GM23338 (cell line): ENCODE measurements around the gene EMD. TPM values are rescaled to one million over a fixed set of nuclear protein-coding genes. Genes with fewer than 3 reads are reported as not detected.
A peak's percentile ranks its signal among the peaks of the same experiment; 100 is the strongest.
"Not testable (repeated sequence)": the region's sequence is repeated elsewhere in the genome, so short reads cannot be mapped to it uniquely, and the experiment has no call there.

Experiments used
- ATAC-seq: fragments of 200-7000 bp; cut with Tn5 transposase; 3 replicates; pipeline ENCODE4 v1.9.1; 2020
- DNase-seq: peaks from one replicate; pipeline ENCODE4 v3.0.0-alpha.2; 2015; ENCODE audit warnings: low spot score
- H2AFZ ChIP-seq: fragments of 200-600 bp; sonication (generic); 2 replicates; pipeline ENCODE4 v1.8.0; 2016; ENCODE audit warnings: antibody characterized with exemption, mild to moderate bottlenecking, moderate library complexity
- H3F3A ChIP-seq: fragments of 200-600 bp; sonication (generic); replicated peaks from 2 replicates; pipeline ENCODE4 v1.8.0; 2017; ENCODE audit warnings: antibody characterized with exemption, mixed run types, low read depth
- H3K27ac ChIP-seq: fragments of 200-600 bp; sonication (generic); 2 replicates; pipeline ENCODE4 v1.6.1; 2016; ENCODE audit warnings: low read depth
- H3K27me3 ChIP-seq: fragments of 200-600 bp; sonication (generic); 2 replicates; pipeline ENCODE4 v1.8.0; 2016; ENCODE audit warnings: mild to moderate bottlenecking, mixed run types, moderate library complexity; ENCODE audit not compliant: insufficient read depth
- H3K36me3 ChIP-seq: fragments of 200-600 bp; sonication (generic); 2 replicates; pipeline ENCODE4 v1.8.0; 2016; ENCODE audit warnings: mild to moderate bottlenecking; ENCODE audit not compliant: insufficient read depth
- H3K4me1 ChIP-seq: fragments of 200-600 bp; sonication (generic); 2 replicates; pipeline ENCODE4 v1.8.0; 2016; ENCODE audit warnings: mild to moderate bottlenecking, moderate library complexity; ENCODE audit not compliant: insufficient read depth
- H3K4me2 ChIP-seq: fragments of 200-600 bp; sonication (generic); 2 replicates; pipeline ENCODE4 v1.7.1; 2017; ENCODE audit warnings: mixed run types
- H3K4me3 ChIP-seq: fragments of 200-600 bp; sonication (generic); 2 replicates; pipeline ENCODE4 v1.6.1; 2016; ENCODE audit warnings: mixed run types
- H3K79me2 ChIP-seq: fragments of 200-600 bp; sonication (generic); replicated peaks from 2 replicates; pipeline ENCODE4 v1.8.0; 2017; ENCODE audit warnings: mild to moderate bottlenecking; ENCODE audit not compliant: insufficient read depth
- H3K9me2 ChIP-seq: fragments of 200-600 bp; sonication (generic); 2 replicates; pipeline ENCODE4 v1.8.0; 2017; ENCODE audit not compliant: insufficient read depth
- H4K20me1 ChIP-seq: fragments of 200-600 bp; sonication (generic); replicated peaks from 2 replicates; pipeline ENCODE4 v1.8.0; 2017; ENCODE audit warnings: mild to moderate bottlenecking; ENCODE audit not compliant: insufficient read depth
- H3K27ac Mint-ChIP-seq: 2 replicates; pipeline ENCODE4 v1.8.0; 2020; ENCODE audit warnings: inconsistent platforms, mild to moderate bottlenecking, moderate library complexity, mixed read lengths
- H3K27me3 Mint-ChIP-seq: 3 replicates; pipeline ENCODE4 v1.8.0; 2022; ENCODE audit warnings: low read depth, mild to moderate bottlenecking, moderate library complexity, mixed read lengths, inconsistent platforms; ENCODE audit not compliant: insufficient read depth, poor library complexity
- H3K36me3 Mint-ChIP-seq: 3 replicates; pipeline ENCODE4 v1.8.0; 2021; ENCODE audit warnings: low read depth, mild to moderate bottlenecking, inconsistent platforms, moderate library complexity, mixed read lengths
- H3K4me1 Mint-ChIP-seq: 3 replicates; pipeline ENCODE4 v1.8.0; 2020; ENCODE audit warnings: mild to moderate bottlenecking, inconsistent platforms, mixed read lengths
- H3K4me3 Mint-ChIP-seq: 3 replicates; pipeline ENCODE4 v1.8.0; 2021; ENCODE audit warnings: moderate library complexity, mild to moderate bottlenecking, inconsistent platforms, mixed read lengths
- H3K9me3 Mint-ChIP-seq: 3 replicates; pipeline ENCODE4 v1.8.0; 2020; ENCODE audit warnings: moderate library complexity, mild to moderate bottlenecking, inconsistent platforms, mixed read lengths
- CREB1 ChIP-seq: fragments of 250-450 bp; sonication (Bioruptor Pico); IDR thresholded peaks from 2 replicates; pipeline ENCODE4 v1.5.0; 2020; ENCODE audit warnings: low read depth, mild to moderate bottlenecking, moderate library complexity
- CTCF ChIP-seq, 2 experiments: fragments of 200-600 bp in 1 of 2; sonication (generic) in 1 of 2; conservative IDR thresholded peaks; 2 replicates each; pipeline versions ENCODE4 v1.5.1 to v1.6.1; 2016 to 2017; ENCODE audit warnings: antibody characterized with exemption in 2 of 2, low read depth in 2 of 2, mild to moderate bottlenecking in 2 of 2, moderate library complexity in 1 of 2
- EZH2phosphoT487 ChIP-seq: fragments of 200-600 bp; sonication (generic); IDR thresholded peaks from one replicate; pipeline ENCODE4 v1.8.1; 2018; ENCODE audit warnings: antibody characterized with exemption; ENCODE audit not compliant: unreplicated experiment
- ZNF462 ChIP-seq: fragments of 250-450 bp; sonication (Bioruptor Pico); IDR thresholded peaks from 2 replicates; pipeline ENCODE4 v1.5.0; 2020; ENCODE audit warnings: mild to moderate bottlenecking, moderate library complexity
- polyA plus RNA-seq: library from polyadenylated mRNA; unstranded; fragments of >200 nt; fragmentation: Nextera tagmentation; extraction: Ambion mirVana; gene quantifications from 2 replicates; pipeline ENCODE4 v1.2.1, GENCODE V29; 2016
- total RNA-seq: library from RNA; depleted of rRNA; stranded (reverse); fragments of >200 nt; shearing (Covaris generic); gene quantifications from 2 replicates; pipeline ENCODE4 v1.2.3, GENCODE V29; 2014

Gene EMD
- total and polyA plus RNA-seq, 2 experiments from 2014 or later, result 74.2 to 78.6 TPM

- no peak for DNase-seq
- no peaks in the 10 kb centered on the region for H3K27me3 ChIP-seq
- H3K27ac Mint-ChIP-seq, result no peak overlapping the region
- ATAC-seq, result no peak
- H3K36me3 Mint-ChIP-seq, result peaks cover 20% of the 10 kb centered on the region
- peaks cover 9% of the 10 kb centered on the region for H3K27me3 Mint-ChIP-seq
- no peak overlapping the region for H2AFZ ChIP-seq
- no peaks in the 10 kb centered on the region for H3K9me3 Mint-ChIP-seq
- peaks cover 18% of the 10 kb centered on the region for H3K4me1 Mint-ChIP-seq
- no peak overlapping the region for H3K4me3 ChIP-seq
- peaks cover 10% of the 10 kb centered on the region for H3K79me2 ChIP-seq
- no peak overlapping the region for H3K4me3 Mint-ChIP-seq
- H4K20me1 ChIP-seq, result no peaks in the 10 kb centered on the region
- H3K9me2 ChIP-seq, result no peaks in the 10 kb centered on the region
- H3K36me3 ChIP-seq, result no peaks in the 10 kb centered on the region
- no peak overlapping the region for H3K27ac ChIP-seq
- 0 out of 2 replicates have a peak, but pooled peaks cover 4% of the 10 kb centered on the region for H3K4me1 ChIP-seq
- no peak overlapping the region for H3K4me2 ChIP-seq
- H3F3A ChIP-seq, result no peaks in the 10 kb centered on the region
- TF ChIP-seq ZNF462 (CRISPR knock-in tag) (no peak), CTCF (conservative IDR thresholded peaks at IDR 0.05; ENCODE audit: low read depth in 2 of 2) (peak in 1 of 2 experiments; percentile 28; a peak in 2 of 4 replicates), CREB1 (CRISPR knock-in tag) (no peak), EZH2phosphoT487 (no peak)
Measured at GRCh38 chrX:154384284-154384892, 5.3 kb downstream of the EMD start.

GRCh38 chrX:154388094-154388493 lies 9.0 kb downstream of the EMD start:
- not testable (repeated sequence) for H3K36me3 Mint-ChIP-seq, H3K27me3 ChIP-seq, H3K79me2 ChIP-seq, H3K9me3 Mint-ChIP-seq, H3K9me2 ChIP-seq, H3K36me3 ChIP-seq, H3K4me1 ChIP-seq, DNase-seq, H2AFZ ChIP-seq, H3K27ac Mint-ChIP-seq, H3K4me3 Mint-ChIP-seq, H3K4me1 Mint-ChIP-seq, H3K4me2 ChIP-seq, H3K4me3 ChIP-seq, H4K20me1 ChIP-seq, H3K27ac ChIP-seq, H3F3A ChIP-seq, H3K27me3 Mint-ChIP-seq
- ATAC-seq, result peak; percentile 20

GRCh38 chrX:154388649-154389048 lies 9.6 kb downstream of the EMD start:
- not testable (repeated sequence) for H3K4me3 ChIP-seq, H3K4me1 ChIP-seq, H3K27ac ChIP-seq, H3K4me3 Mint-ChIP-seq, DNase-seq, H4K20me1 ChIP-seq, H3K27me3 ChIP-seq, H3K36me3 ChIP-seq, H2AFZ ChIP-seq, H3K9me3 Mint-ChIP-seq, H3K27me3 Mint-ChIP-seq, H3F3A ChIP-seq, H3K9me2 ChIP-seq, H3K79me2 ChIP-seq, H3K4me2 ChIP-seq, H3K27ac Mint-ChIP-seq, H3K4me1 Mint-ChIP-seq, H3K36me3 Mint-ChIP-seq
- peak; percentile 1; the same call in 1 of the 3 replicates for ATAC-seq
